NCI-H1417 (cell line): ENCODE data around the gene KIAA0753.

Experiments
- DNase-seq, 3 experiments: peaks; one replicate each; lab custom pipeline; 2025; lab: John Stamatoyannopoulos, UW

The KIAA0753 gene

GRCh38 chr17:6547336-6547735, 93.2 kb downstream of the KIAA0753 start:
- DNase-seq: peak in 2 of 3 experiments; percentile 38 to 70

GRCh38 chr17:6546069-6546718, 94.3 kb downstream of the KIAA0753 start:
- no peak for DNase-seq

- DNase-seq: no peak
Measured at GRCh38 chr17:6545291-6545690, 95.2 kb downstream of the KIAA0753 start.

- no peak for DNase-seq
Measured at GRCh38 chr17:6544011-6544370, 96.5 kb downstream of the KIAA0753 start.

- DNase-seq: no peak
Measured at GRCh38 chr17:6543079-6544010, 97.2 kb downstream of the KIAA0753 start.

GRCh38 chr17:6542577-6542976, 97.9 kb downstream of the KIAA0753 start:
- DNase-seq: no peak

GRCh38 chr17:6541886-6542285, 98.6 kb downstream of the KIAA0753 start:
- DNase-seq: no peak

- no peak for DNase-seq
Measured at GRCh38 chr17:6539871-6540270, 100.6 kb downstream of the KIAA0753 start.

- DNase-seq: no peak
Measured at GRCh38 chr17:6536566-6537065, 103.9 kb downstream of the KIAA0753 start.

- no peak for DNase-seq
Measured at GRCh38 chr17:6536053-6536452, 104.5 kb downstream of the KIAA0753 start.

GRCh38 chr17:6534846-6535514, 105.5 kb downstream of the KIAA0753 start:
- DNase-seq: no peak

GRCh38 chr17:6532441-6532885, 108.0 kb downstream of the KIAA0753 start:
- no peak for DNase-seq

- no peak for DNase-seq
Measured at GRCh38 chr17:6531575-6531974, 108.9 kb downstream of the KIAA0753 start.

GRCh38 chr17:6530324-6530920, 110.1 kb downstream of the KIAA0753 start:
- DNase-seq: no peak

GRCh38 chr17:6528557-6528956, 112.0 kb downstream of the KIAA0753 start:
- no peak for DNase-seq
